Hair follicle dermal papilla cell (primary cell): Measurements from ENCODE around the gene EHD2. TPM values are rescaled to one million over a fixed set of nuclear protein-coding genes. Genes with fewer than 3 reads are reported as not detected.

Experiments used
- small RNA-seq: library from RNA; depleted of rRNA; stranded (forward); fragments of <200 nt; gene quantifications from one replicate; pipeline ENCODE3, GENCODE V24; 2012
- total RNA-seq: library from RNA; depleted of rRNA; stranded (reverse); fragments of >200 nt; gene quantifications from 2 replicates; pipeline ENCODE4 v1.2.3, GENCODE V29; 2012

EHD2 gene, protein sequence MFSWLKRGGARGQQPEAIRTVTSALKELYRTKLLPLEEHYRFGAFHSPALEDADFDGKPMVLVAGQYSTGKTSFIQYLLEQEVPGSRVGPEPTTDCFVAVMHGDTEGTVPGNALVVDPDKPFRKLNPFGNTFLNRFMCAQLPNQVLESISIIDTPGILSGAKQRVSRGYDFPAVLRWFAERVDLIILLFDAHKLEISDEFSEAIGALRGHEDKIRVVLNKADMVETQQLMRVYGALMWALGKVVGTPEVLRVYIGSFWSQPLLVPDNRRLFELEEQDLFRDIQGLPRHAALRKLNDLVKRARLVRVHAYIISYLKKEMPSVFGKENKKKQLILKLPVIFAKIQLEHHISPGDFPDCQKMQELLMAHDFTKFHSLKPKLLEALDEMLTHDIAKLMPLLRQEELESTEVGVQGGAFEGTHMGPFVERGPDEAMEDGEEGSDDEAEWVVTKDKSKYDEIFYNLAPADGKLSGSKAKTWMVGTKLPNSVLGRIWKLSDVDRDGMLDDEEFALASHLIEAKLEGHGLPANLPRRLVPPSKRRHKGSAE
- 230 and 251 TPM in 2 replicates for total RNA-seq

DNA sequence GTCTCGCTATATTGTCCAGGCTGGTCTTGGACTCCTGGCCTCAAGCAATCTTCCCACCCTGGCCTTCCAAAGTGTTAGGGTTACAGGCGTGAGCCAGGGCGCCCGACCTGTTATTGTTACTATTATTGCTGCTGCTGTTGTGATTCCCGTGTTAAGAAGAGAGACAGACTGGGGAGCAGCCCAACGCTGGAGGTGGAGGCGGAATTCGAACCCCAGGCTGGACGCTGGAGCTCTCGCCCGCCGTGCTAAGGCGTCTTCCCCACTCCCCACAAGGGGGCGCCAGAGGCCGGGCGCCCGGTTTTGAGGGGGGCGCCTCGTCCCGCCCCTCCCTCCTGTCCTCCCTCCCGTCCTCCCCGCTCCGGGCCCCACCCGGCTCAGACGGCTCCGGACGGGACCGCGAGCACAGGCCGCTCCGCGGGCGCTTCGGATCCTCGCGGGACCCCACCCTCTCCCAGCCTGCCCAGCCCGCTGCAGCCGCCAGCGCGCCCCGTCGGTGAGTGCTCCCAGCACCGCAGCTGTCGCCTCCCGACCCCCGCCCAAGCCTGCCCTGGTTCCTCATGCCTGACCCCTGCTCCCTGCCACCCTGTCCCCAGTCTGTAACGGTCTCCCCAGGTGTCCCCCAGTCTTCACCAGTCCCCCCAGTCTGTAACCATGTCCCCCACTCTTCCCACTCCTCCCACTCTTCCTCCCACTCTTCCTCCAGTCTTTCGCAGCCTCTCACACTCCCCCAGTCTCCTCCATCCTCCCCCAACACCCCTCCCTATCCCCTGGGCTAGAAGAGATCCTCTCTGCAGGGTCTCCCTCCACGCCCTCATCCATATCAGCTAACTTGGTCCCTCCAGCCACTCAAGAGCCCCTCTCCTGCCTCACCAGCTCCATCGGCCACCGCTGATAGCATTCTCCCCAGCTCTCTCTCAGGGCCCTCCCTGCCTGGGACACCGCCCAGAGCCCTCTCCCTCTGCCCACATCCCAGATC lies at the start of gene EHD2:
Gene EHD2, plus strand, starts transcription at position 377 of the 976 bp plus-strand sequence. CDS start 3,191 bp downstream, outside the sequence.

DNA sequence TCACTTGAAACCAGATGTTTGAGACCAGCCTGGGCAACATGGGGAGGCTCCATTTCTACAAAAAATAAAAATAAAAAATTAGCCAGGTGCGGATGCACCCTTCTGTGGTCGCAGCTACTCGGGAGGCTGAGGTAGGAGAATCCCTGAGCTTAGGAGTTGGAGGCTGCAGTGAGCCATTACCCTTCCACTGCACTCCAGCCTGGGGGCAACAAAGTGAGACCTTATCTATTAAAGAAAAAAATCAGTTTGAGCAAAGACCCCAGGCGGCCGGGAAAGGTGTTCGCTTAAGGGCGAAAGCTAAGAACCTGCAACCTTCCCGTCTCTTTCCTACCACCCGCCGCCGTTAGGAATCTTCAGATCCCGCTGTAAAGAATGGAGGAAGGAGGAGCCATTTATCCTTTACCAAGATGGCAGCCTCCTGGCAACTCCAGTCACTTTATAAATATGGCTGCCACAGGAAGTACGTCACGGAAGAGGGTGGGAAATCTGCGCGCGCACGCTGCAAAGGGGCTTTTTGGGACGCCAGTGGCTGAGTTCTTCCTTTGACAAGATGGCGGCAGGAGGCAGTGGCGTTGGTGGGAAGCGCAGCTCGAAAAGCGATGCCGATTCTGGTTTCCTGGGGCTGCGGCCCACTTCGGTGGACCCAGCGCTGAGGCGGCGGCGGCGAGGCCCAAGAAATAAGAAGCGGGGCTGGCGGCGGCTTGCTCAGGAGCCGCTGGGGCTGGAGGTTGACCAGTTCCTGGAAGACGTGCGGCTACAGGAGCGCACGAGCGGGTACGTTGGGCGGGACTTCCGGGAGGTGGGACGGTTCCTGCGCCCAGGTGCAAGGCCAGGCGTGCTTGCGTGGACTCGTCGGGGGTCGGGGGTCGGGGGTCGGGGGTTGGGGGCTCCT lies 32.0 kb downstream of the EHD2 start, which contains the start of gene NOP53:
Gene NOP53, plus strand, starts transcription at position 537 of the 892 bp plus-strand sequence. Its CDS starts 14 bp downstream, at position 551.

GRCh38 chr19:47778049-47778953 lies 65.1 kb downstream of the EHD2 start, which contains the start of gene SELENOW:
TSS of gene SELENOW (plus strand) at chr19:47778703. CDS start at chr19:47778786, 83 bp downstream.

Small RNAs within 50 kb of the gene (small RNA-seq; reads per million reads assigned to genes)
- gene SNORD23 = not detected

Other genes with a start within 250 kb of the EHD2 start
- gene SLC8A2, start 241.5 kb upstream of the EHD2 start, total RNA-seq = 0.97 TPM in 1 of 2 replicates, not detected in the other
- gene KPTN, start 229.2 kb upstream of the EHD2 start, total RNA-seq = 2.6 and 2.8 TPM in 2 replicates
- gene NAPA, start 198.4 kb upstream of the EHD2 start, total RNA-seq = 81.9 and 117 TPM in 2 replicates
- gene ZNF541, start 140.3 kb upstream of the EHD2 start, total RNA-seq = not detected in 2 replicates
- 12.0 and 14.9 TPM in 2 replicates for gene BICRA, start 104.3 kb upstream of the EHD2 start, total RNA-seq
- 106 and 110 TPM in 2 replicates for gene NOP53, start 32.1 kb downstream of the EHD2 start, total RNA-seq
- 127 and 158 TPM in 2 replicates for gene SELENOW, start 65.3 kb downstream of the EHD2 start, total RNA-seq
- not detected in 2 replicates for gene TPRX1, start 91.1 kb downstream of the EHD2 start, total RNA-seq
- gene CRX, start 108.5 kb downstream of the EHD2 start, total RNA-seq = not detected in 2 replicates
- not detected in 2 replicates for gene TPRX2, start 145.8 kb downstream of the EHD2 start, total RNA-seq
- not detected in 2 replicates for gene SULT2A1, start 172.9 kb downstream of the EHD2 start, total RNA-seq